Measurements from ENCODE around the gene CDKN2B-AS1.
"Not testable (repeated sequence)": the region's sequence is repeated elsewhere in the genome, so short reads cannot be mapped to it uniquely, and the experiment has no call there.

Gene CDKN2B-AS1

DNA sequence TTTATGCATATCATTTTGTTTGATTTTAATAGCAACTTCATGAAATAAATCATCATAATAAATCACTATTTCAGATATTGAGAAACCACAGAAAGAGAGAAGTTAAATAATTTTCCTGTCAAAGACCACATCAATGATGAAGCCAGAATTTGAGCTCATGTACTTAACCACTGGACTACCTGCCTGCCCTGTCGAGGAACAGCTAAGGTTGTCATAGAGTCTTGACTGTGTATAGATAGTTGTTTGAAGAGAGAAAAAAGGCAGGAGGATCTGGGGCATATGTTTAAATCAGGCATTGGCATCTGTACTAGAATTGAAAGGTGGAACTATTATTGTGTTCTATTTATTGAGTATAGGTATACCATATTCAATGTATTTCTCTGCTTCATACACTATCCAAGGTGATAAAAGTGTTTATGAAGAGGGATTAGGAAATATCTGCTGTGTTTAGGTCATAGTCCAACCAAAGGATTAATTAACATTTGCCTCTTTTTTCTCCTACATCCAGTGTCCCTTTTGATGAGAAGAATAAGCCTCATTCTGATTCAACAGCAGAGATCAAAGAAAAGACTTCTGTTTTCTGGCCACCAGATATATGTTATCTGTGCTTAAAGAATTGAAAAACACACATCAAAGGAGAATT lies 51.8 kb downstream of the CDKN2B-AS1 start:
- no peak for DNase-seq

GRCh38 chr9:22047596-22047995 lies 53.0 kb downstream of the CDKN2B-AS1 start:
- no peak for DNase-seq

GRCh38 chr9:22049411-22049810 lies 54.8 kb downstream of the CDKN2B-AS1 start:
- DNase-seq = no peak

GRCh38 chr9:22050924-22051323 lies 56.3 kb downstream of the CDKN2B-AS1 start:
- DNase-seq = no peak

DNA sequence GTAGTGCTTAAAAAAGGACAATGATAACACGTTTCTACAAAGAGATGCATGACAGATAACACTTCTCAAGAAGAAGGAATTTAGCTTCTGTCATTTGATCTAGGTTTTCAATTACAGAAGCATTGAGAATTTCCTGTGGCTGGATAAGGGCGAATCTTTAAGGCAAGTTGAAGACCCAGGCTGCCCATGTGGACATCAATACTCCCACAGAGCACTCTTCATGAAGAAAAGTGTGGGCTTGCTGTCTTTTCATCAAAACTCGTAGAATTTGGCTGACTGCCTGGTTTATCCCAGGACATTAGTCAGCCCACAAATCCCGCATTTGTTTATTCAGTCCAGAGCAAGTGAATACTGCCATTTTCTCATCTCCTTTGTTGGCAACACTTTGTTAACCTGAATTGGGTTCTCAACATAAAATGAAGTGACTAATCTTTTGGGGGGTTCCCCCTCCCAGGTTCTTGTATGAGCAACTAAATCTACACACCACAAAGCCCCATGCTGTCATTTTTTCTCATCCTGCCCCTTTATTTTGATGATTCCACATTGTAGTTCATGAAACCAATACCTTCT lies 57.9 kb downstream of the CDKN2B-AS1 start:
- no peak for DNase-seq

- no peak for DNase-seq
These were observed 58.6 kb downstream of the CDKN2B-AS1 start for GRCh38 chr9:22053178-22053577.

GRCh38 chr9:22054076-22054475 lies 59.5 kb downstream of the CDKN2B-AS1 start:
- DNase-seq = no peak

GRCh38 chr9:22054529-22054928 lies 59.9 kb downstream of the CDKN2B-AS1 start:
- no peak for DNase-seq

GRCh38 chr9:22055090-22055489 lies 60.5 kb downstream of the CDKN2B-AS1 start:
- DNase-seq = no peak

DNA sequence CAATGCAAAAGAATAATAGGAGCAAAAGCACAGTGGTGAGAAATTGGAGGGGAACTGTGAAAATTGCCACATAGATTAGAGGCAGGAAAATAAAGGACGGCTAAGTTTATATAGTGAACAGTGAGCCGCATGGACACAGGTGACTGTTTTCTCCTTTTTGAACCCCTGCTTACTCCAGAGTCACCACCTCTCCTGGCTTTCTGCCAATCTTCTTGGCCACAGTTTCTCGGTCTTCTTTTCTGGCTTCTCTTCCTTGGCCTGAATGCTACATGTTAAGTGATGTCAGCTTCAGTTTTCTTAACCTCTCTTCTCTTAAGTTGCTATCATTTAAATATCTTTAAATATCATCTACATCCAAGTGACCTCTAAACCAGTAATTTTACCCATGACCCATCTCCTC lies 61.8 kb downstream of the CDKN2B-AS1 start:
- DNase-seq = no peak

DNA sequence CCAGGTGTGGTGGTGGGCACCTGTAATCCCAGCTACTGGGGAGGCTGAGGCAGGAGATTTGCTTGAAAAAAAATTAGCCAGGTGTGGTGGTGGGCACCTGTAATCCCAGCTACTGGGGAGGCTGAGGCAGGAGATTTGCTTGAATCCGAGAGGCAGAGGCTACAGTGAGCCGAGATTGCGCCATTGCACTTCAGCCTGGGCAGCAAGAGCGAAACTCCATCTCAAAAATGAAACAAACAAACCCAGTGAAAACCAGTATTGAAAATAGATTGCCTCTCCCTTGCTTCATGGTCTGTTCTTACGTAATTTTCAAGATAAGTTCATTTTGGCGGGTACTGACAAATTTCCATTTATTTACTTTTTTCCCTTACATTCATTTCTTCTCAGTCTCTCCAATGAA lies 63.4 kb downstream of the CDKN2B-AS1 start:
- not testable (repeated sequence) for DNase-seq

DNA sequence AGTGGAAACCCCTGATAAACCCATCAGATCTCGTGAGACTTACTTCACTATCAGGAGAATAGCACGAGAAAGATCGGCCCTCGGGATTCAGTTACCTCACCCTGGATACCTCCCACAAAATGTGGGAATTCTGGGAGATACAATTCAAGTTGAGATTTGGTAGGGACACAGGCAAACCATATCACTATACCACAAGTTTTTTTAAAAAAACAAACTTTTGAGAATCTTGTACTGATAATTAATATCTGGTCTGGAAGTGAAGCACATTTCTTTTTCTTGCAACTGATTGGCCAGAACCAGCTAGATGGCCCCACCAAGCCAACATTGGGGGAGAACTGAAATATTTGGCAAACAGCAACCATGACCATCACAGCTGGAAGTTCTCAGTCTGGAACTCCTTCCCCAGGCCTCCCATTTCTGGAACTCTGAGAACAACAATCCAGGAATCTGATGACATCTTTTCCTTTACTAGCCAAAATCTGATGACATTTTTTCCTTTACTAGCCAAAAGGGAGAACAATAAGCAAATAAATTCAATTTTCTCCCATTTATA lies 66.3 kb downstream of the CDKN2B-AS1 start:
- DNase-seq = no peak

DNA sequence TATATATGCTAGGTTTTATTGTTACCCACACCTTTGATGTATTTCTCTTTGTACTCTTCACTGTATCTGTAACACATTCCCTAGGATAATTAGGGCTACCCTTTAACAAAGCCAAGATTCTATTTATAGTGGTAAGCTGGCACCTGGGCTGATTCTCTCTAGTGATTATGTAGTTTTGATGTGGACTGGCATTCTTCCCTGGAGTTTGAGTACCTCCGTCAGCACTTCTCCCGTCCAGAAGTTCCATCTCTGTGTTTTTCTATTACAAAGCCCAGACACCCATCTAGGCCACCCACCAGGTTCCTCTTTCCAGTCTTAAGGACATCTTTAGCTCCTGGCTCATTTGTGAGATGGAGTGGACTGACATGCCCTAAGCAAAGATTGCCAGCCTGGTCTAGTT lies 70.4 kb downstream of the CDKN2B-AS1 start:
- DNase-seq = no peak

- no peak for DNase-seq
These were observed 71.0 kb downstream of the CDKN2B-AS1 start for GRCh38 chr9:22065431-22066200.

GRCh38 chr9:22067196-22067595 lies 72.6 kb downstream of the CDKN2B-AS1 start:
- no peak for DNase-seq

DNA sequence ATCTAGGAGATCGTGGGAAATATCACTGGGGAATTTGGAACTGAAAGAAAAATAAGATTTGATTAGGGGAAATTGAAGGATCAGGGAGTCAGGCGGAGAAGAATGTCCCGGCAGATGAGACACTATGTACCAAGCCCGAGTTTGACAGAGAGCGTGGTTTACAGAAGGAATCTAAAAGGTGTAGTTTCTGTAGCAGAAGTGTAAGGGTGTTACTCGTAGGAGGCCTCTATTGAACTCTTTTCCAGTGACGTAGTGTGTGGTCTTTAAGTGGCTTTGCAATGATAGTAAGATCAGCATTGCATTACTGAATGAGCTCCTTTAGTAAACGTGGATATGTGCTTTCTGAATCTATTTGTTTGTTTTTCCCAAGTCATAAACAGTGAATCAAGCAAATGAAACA lies 73.8 kb downstream of the CDKN2B-AS1 start:
- DNase-seq = no peak

- DNase-seq = no peak
These were observed 78.8 kb downstream of the CDKN2B-AS1 start for GRCh38 chr9:22073349-22073748.

- no peak for DNase-seq
These were observed 83.5 kb downstream of the CDKN2B-AS1 start for GRCh38 chr9:22078081-22078480.

- peak; percentile 27 for DNase-seq
These were observed 85.3 kb downstream of the CDKN2B-AS1 start for GRCh38 chr9:22079873-22080341.

- DNase-seq = no peak
These were observed 89.9 kb downstream of the CDKN2B-AS1 start for GRCh38 chr9:22084336-22085035.

DNA sequence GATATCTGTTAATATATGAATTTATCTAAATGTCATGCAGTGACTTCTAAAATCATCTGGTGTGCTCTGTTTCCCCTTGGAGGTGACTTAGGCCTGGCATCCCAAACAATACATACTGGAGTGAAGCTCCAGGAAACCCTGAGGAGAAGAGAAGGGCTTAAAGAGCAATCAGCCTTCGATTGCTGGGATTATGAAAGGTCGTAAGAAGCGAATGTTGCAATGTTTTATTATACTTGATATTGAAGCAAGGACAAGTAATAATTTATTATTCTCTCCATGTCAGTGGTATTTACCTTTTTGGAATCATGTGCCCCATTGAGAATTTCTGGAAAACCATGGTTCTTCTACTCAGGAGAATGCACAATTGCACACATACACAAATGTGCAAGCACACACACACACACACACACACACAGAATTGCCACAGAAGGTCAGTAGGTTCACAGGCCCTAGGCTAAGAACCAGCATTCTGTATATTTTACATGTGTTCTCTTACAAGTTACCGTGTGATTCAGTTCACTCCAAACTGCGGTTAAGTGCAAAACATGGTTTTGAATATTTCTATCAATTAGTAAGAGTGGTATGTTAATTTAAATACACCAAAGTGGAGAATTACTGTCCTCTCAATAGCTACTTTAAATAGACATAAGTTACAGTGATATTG lies 93.6 kb downstream of the CDKN2B-AS1 start:
- DNase-seq = no peak

DNA sequence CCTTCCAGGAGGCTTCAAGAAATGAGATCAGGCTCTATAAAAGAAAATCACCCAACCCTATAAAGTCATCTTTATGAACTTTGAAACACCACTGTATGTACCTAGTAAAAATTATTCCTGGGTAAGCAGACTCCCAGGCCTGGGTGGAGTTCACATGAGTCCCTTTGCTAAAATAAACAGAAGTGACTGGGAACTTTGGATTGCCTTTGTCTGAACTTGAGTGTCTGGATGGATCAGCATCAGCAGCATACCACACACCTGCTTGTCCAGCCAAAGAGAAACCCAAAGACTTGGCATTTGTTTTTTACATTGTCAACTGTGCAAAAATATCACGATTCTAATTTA lies 94.1 kb downstream of the CDKN2B-AS1 start:
- no peak for DNase-seq

DNA sequence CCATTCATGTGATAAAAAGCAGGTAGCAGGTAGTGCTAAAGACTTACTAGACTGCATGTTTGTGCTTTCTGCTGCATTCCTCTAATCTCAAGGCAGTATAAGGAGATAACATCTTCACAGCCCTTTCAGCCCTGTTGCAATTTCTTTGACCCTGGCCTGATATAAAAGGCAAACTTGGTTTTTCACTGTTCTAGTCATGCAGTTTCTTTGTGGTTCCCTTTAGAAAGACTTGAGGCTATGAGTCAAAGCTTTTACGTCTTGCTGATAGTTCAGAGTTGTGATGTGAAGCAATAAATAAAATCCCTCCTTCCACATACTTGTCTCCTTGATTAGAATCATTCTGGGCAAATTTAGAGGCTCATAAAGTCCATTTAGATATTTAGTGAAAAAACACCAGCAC lies 103.1 kb downstream of the CDKN2B-AS1 start:
- DNase-seq = no peak

All from CD4-positive, alpha-beta T cell treated with Interleukin-6 for 4 hours (primary cell).